Hepatocyte (in vitro differentiated cells): ENCODE results near the gene DNAH11. TPM values are rescaled to one million over a fixed set of nuclear protein-coding genes. Genes with fewer than 3 reads are reported as not detected.
"Not testable (repeated sequence)": the region's sequence is repeated elsewhere in the genome, so short reads cannot be mapped to it uniquely, and the experiment has no call there.

Experiments
- DNase-seq: peaks from one replicate; pipeline ENCODE4 v3.0.0-alpha.2; 2016; ENCODE audit warnings: low spot score
- H2AFZ ChIP-seq: fragments of 200-600 bp; sonication (generic); 2 replicates; pipeline ENCODE4 v1.6.0; 2016; ENCODE audit warnings: antibody characterized with exemption, mild to moderate bottlenecking
- H3K27ac ChIP-seq: fragments of 200-600 bp; sonication (generic); 2 replicates; pipeline ENCODE4 v1.5.1; 2016; ENCODE audit warnings: mild to moderate bottlenecking
- H3K27me3 ChIP-seq: fragments of 200-600 bp; sonication (generic); 2 replicates; pipeline ENCODE4 v1.6.1; 2016
- H3K36me3 ChIP-seq: fragments of 200-600 bp; sonication (generic); replicated peaks from 2 replicates; pipeline ENCODE4 v1.5.1; 2016; ENCODE audit warnings: low read depth; ENCODE audit not compliant: insufficient read depth
- H3K4me1 ChIP-seq: fragments of 200-600 bp; sonication (generic); 2 replicates; pipeline ENCODE4 v1.5.1; 2016; ENCODE audit warnings: mild to moderate bottlenecking, moderate library complexity; ENCODE audit not compliant: insufficient read depth
- H3K4me2 ChIP-seq: fragments of 200-600 bp; sonication (generic); 2 replicates; pipeline ENCODE4 v1.6.0; 2016
- H3K4me3 ChIP-seq: fragments of 200-600 bp; sonication (generic); 2 replicates; pipeline ENCODE4 v1.5.1; 2016; ENCODE audit warnings: mild to moderate bottlenecking
- H3K79me2 ChIP-seq: fragments of 200-600 bp; sonication (generic); 2 replicates; pipeline ENCODE4 v1.6.0; 2017; ENCODE audit warnings: mild to moderate bottlenecking
- H3K9me2 ChIP-seq: fragments of 200-600 bp; sonication (generic); replicated peaks from 2 replicates; pipeline ENCODE4 v1.6.0; 2017; ENCODE audit warnings: mild to moderate bottlenecking; ENCODE audit not compliant: insufficient read depth
- H3K9me3 ChIP-seq: fragments of 200-600 bp; sonication (generic); 2 replicates; pipeline ENCODE4 v1.5.1; 2016; ENCODE audit warnings: low read depth, mild to moderate bottlenecking
- H4K20me1 ChIP-seq: fragments of 200-600 bp; sonication (generic); 2 replicates; pipeline ENCODE4 v1.6.0; 2016; ENCODE audit warnings: mild to moderate bottlenecking; ENCODE audit not compliant: insufficient read depth, poor library complexity, severe bottlenecking
- EZH2 ChIP-seq: fragments of 200-600 bp; sonication (generic); IDR thresholded peaks from 2 replicates; pipeline ENCODE4 v1.6.1; 2016; ENCODE audit warnings: antibody characterized with exemption, mild to moderate bottlenecking, borderline replicate concordance
- EZH2phosphoT487 ChIP-seq: fragments of 200-600 bp; sonication (generic); IDR thresholded peaks from one replicate; pipeline ENCODE4 v1.6.1; 2018; ENCODE audit warnings: antibody characterized with exemption, mild to moderate bottlenecking, low read depth, moderate library complexity; ENCODE audit not compliant: unreplicated experiment, severe bottlenecking
- WGBS: methylation state at CpG from one replicate; pipeline ENCODE4 v1.1.6; 2016; ENCODE audit warnings: low lambda C conversion rate; ENCODE audit errors: missing lambda C conversion rate; 5-methylcytosine and 5-hydroxymethylcytosine counted together
- polyA plus RNA-seq: library from polyadenylated mRNA; unstranded; fragments of >200 nt; fragmentation: Nextera tagmentation; extraction: Ambion mirVana; gene quantifications from 2 replicates; pipeline ENCODE4 v1.2.1, GENCODE V29; 2016
- total RNA-seq: library from RNA; depleted of rRNA; stranded (reverse); fragments of >200 nt; gene quantifications from 2 replicates; pipeline ENCODE4 v1.2.3, GENCODE V29; 2014
- TF ChIP-seq, protein P1 (sequence below): fragments of 200-600 bp; sonication (generic); IDR thresholded peaks from 2 replicates; pipeline ENCODE4 v1.5.1; 2016; ENCODE audit warnings: antibody characterized with exemption, mild to moderate bottlenecking; ENCODE audit not compliant: poor library complexity

DNAH11 gene
- total and polyA plus RNA-seq, 2 experiments from 2014 or later = 0.43 to 1.3 TPM

DNA sequence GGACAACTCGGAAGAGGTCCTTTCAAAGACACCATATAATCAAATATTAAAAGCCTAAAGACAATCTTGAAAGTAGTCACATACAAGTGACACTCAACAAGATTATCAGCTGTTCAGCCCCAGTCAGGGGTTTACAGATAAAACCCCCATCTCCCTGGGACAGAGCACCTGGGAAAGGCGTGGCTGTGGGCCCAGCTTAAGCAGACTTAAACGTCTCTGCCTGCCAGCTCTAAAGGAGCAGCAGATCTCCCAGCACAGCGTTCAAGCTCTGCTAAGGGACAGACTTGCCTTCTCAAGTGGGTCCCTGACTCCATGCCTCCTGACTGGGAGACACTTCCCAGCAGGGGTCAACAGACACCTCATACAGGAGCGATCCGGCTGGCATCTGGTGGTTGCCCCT, 384.9 kb downstream of the DNAH11 start:
- Histone ChIP-seq H3K36me3 (no peaks in the 10 kb centered on the region), H3K9me3 (no peaks in the 10 kb centered on the region), H3K4me1 (no peaks in the 10 kb centered on the region), H3K27ac (no peak overlapping the region), H3K79me2 (no peaks in the 10 kb centered on the region), H3K4me3 (no peak overlapping the region), H3K4me2 (no peak overlapping the region), H4K20me1 (no peaks in the 10 kb centered on the region), H3K27me3 (no peaks in the 10 kb centered on the region), H2AFZ (no peak overlapping the region), H3K9me2 (no peaks in the 10 kb centered on the region)
- 68% methylated on average over 6 of the region's 6 CpGs for WGBS
- TF ChIP-seq, protein P1, sequence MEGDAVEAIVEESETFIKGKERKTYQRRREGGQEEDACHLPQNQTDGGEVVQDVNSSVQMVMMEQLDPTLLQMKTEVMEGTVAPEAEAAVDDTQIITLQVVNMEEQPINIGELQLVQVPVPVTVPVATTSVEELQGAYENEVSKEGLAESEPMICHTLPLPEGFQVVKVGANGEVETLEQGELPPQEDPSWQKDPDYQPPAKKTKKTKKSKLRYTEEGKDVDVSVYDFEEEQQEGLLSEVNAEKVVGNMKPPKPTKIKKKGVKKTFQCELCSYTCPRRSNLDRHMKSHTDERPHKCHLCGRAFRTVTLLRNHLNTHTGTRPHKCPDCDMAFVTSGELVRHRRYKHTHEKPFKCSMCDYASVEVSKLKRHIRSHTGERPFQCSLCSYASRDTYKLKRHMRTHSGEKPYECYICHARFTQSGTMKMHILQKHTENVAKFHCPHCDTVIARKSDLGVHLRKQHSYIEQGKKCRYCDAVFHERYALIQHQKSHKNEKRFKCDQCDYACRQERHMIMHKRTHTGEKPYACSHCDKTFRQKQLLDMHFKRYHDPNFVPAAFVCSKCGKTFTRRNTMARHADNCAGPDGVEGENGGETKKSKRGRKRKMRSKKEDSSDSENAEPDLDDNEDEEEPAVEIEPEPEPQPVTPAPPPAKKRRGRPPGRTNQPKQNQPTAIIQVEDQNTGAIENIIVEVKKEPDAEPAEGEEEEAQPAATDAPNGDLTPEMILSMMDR = no peak
- no peak for TF ChIP-seq EZH2phosphoT487
- TF ChIP-seq EZH2 = no peak
- no peak for DNase-seq

DNA sequence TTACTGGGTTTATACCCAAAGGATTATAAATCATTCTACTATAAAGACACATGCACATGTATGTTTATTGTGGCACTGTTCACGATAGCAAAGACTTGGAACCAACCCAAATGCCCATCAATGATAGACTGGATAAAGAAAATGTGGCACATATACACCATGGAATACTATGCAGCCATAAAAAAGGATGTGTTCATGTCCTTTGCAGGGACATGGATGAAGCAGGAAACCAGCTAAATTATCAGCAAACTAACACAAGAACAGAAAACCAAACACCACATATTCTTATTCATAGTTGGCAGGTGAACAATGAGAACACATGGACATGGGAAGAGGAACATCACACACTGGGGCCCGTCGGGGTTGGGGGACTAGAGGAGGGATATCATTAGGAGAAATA, 390.5 kb downstream of the DNAH11 start:
- not testable (repeated sequence) for H4K20me1 ChIP-seq, H3K9me3 ChIP-seq, H3K27ac ChIP-seq, H3K4me3 ChIP-seq, H3K79me2 ChIP-seq, H3K4me1 ChIP-seq, H2AFZ ChIP-seq, H3K9me2 ChIP-seq, H3K4me2 ChIP-seq, H3K36me3 ChIP-seq, H3K27me3 ChIP-seq, DNase-seq
- WGBS = 79% methylated on average over 3 of the region's 3 CpGs

DNA sequence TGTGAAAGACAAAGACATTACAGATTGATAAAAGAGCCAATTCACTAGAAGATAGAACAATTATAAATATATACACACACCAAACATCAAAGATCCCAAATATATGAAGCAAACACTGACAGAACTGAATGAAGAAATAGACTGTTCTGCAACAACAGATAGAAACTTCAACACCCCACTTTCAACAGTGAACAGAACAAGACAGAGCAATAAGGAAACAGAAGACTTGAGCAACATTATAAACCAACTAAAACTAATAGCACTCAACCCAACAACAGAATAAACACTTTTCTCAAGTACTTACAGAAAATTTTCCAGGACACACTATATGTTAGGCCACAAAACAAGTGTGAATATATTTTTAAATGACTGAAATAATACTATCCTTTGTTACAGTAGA, 392.0 kb downstream of the DNAH11 start:
- no peak overlapping the region for H3K4me3 ChIP-seq
- TF ChIP-seq EZH2phosphoT487 (no peak), EZH2 (no peak)
- TF ChIP-seq, protein P1 = no peak
- H3K79me2 ChIP-seq = no peaks in the 10 kb centered on the region
- H2AFZ ChIP-seq = no peak overlapping the region
- no peak overlapping the region for H3K27ac ChIP-seq
- H3K4me2 ChIP-seq = no peak overlapping the region
- H4K20me1 ChIP-seq = no peaks in the 10 kb centered on the region
- no peaks in the 10 kb centered on the region for H3K4me1 ChIP-seq
- no peaks in the 10 kb centered on the region for H3K9me2 ChIP-seq
- H3K9me3 ChIP-seq = no peaks in the 10 kb centered on the region
- DNase-seq = no peak
- no peaks in the 10 kb centered on the region for H3K36me3 ChIP-seq
- no peaks in the 10 kb centered on the region for H3K27me3 ChIP-seq

DNA sequence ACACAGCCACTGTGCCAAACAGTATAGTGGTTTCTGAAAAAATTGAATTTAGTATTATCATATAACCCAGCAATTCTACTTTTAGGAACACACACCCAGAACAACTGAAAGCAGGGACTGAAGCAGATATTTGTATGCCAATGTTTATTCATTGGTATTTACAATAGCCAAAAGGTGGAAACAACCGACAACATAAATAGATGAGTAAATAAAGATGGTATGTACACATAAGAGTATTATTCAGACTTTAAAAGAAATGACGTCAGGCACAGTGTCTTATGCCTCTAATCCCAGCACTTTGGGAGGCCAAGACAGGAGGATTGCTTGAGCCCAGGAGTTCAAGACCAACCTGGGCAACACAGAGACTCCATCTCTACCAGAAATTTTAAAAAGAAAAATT, 395.6 kb downstream of the DNAH11 start:
- H2AFZ ChIP-seq = no peak overlapping the region
- no peak overlapping the region for H3K27ac ChIP-seq
- 97% methylated on average over 2 of the region's 2 CpGs for whole genome bisulfite sequencing
- H3K79me2 ChIP-seq = no peaks in the 10 kb centered on the region
- H3K4me1 ChIP-seq = peaks cover 6% of the 10 kb centered on the region
- H3K27me3 ChIP-seq = peaks cover 3% of the 10 kb centered on the region
- TF ChIP-seq EZH2phosphoT487 (no peak), EZH2 (no peak)
- TF ChIP-seq, protein P1 = no peak
- no peaks in the 10 kb centered on the region for H3K36me3 ChIP-seq
- DNase-seq = no peak
- H3K9me3 ChIP-seq = no peaks in the 10 kb centered on the region
- no peaks in the 10 kb centered on the region for H3K9me2 ChIP-seq
- H3K4me2 ChIP-seq = no peak overlapping the region
- no peaks in the 10 kb centered on the region for H4K20me1 ChIP-seq
- H3K4me3 ChIP-seq = no peak overlapping the region
